GM23338 (cell line): ENCODE data around the gene KIF1A. TPM values are rescaled to one million over a fixed set of nuclear protein-coding genes. Genes with fewer than 3 reads are reported as not detected.

Experiments
- ATAC-seq: fragments of 200-7000 bp; cut with Tn5 transposase; 3 replicates; pipeline ENCODE4 v1.9.1; 2020
- DNase-seq: peaks from one replicate; pipeline ENCODE4 v3.0.0-alpha.2; 2015; ENCODE audit warnings: low spot score
- H2AFZ ChIP-seq: fragments of 200-600 bp; sonication (generic); 2 replicates; pipeline ENCODE4 v1.8.0; 2016; ENCODE audit warnings: antibody characterized with exemption, mild to moderate bottlenecking, moderate library complexity
- H3F3A ChIP-seq: fragments of 200-600 bp; sonication (generic); replicated peaks from 2 replicates; pipeline ENCODE4 v1.8.0; 2017; ENCODE audit warnings: antibody characterized with exemption, mixed run types, low read depth
- H3K27ac ChIP-seq: fragments of 200-600 bp; sonication (generic); 2 replicates; pipeline ENCODE4 v1.6.1; 2016; ENCODE audit warnings: low read depth
- H3K27me3 ChIP-seq: fragments of 200-600 bp; sonication (generic); 2 replicates; pipeline ENCODE4 v1.8.0; 2016; ENCODE audit warnings: mild to moderate bottlenecking, mixed run types, moderate library complexity; ENCODE audit not compliant: insufficient read depth
- H3K36me3 ChIP-seq: fragments of 200-600 bp; sonication (generic); 2 replicates; pipeline ENCODE4 v1.8.0; 2016; ENCODE audit warnings: mild to moderate bottlenecking; ENCODE audit not compliant: insufficient read depth
- H3K4me1 ChIP-seq: fragments of 200-600 bp; sonication (generic); 2 replicates; pipeline ENCODE4 v1.8.0; 2016; ENCODE audit warnings: mild to moderate bottlenecking, moderate library complexity; ENCODE audit not compliant: insufficient read depth
- H3K4me2 ChIP-seq: fragments of 200-600 bp; sonication (generic); 2 replicates; pipeline ENCODE4 v1.7.1; 2017; ENCODE audit warnings: mixed run types
- H3K4me3 ChIP-seq: fragments of 200-600 bp; sonication (generic); 2 replicates; pipeline ENCODE4 v1.6.1; 2016; ENCODE audit warnings: mixed run types
- H3K79me2 ChIP-seq: fragments of 200-600 bp; sonication (generic); replicated peaks from 2 replicates; pipeline ENCODE4 v1.8.0; 2017; ENCODE audit warnings: mild to moderate bottlenecking; ENCODE audit not compliant: insufficient read depth
- H3K9me2 ChIP-seq: fragments of 200-600 bp; sonication (generic); 2 replicates; pipeline ENCODE4 v1.8.0; 2017; ENCODE audit not compliant: insufficient read depth
- H4K20me1 ChIP-seq: fragments of 200-600 bp; sonication (generic); replicated peaks from 2 replicates; pipeline ENCODE4 v1.8.0; 2017; ENCODE audit warnings: mild to moderate bottlenecking; ENCODE audit not compliant: insufficient read depth
- H3K27ac Mint-ChIP-seq: 2 replicates; pipeline ENCODE4 v1.8.0; 2020; ENCODE audit warnings: inconsistent platforms, mild to moderate bottlenecking, moderate library complexity, mixed read lengths
- H3K27me3 Mint-ChIP-seq: 3 replicates; pipeline ENCODE4 v1.8.0; 2022; ENCODE audit warnings: low read depth, mild to moderate bottlenecking, moderate library complexity, mixed read lengths, inconsistent platforms; ENCODE audit not compliant: insufficient read depth, poor library complexity
- H3K36me3 Mint-ChIP-seq: 3 replicates; pipeline ENCODE4 v1.8.0; 2021; ENCODE audit warnings: low read depth, mild to moderate bottlenecking, inconsistent platforms, moderate library complexity, mixed read lengths
- H3K4me1 Mint-ChIP-seq: 3 replicates; pipeline ENCODE4 v1.8.0; 2020; ENCODE audit warnings: mild to moderate bottlenecking, inconsistent platforms, mixed read lengths
- H3K4me3 Mint-ChIP-seq: 3 replicates; pipeline ENCODE4 v1.8.0; 2021; ENCODE audit warnings: moderate library complexity, mild to moderate bottlenecking, inconsistent platforms, mixed read lengths
- H3K9me3 Mint-ChIP-seq: 3 replicates; pipeline ENCODE4 v1.8.0; 2020; ENCODE audit warnings: moderate library complexity, mild to moderate bottlenecking, inconsistent platforms, mixed read lengths
- NANOG ChIP-seq: IDR thresholded peaks from 2 replicates; pipeline ENCODE4 v1.6.1; 2016; ENCODE audit warnings: antibody characterized with exemption, borderline replicate concordance
- ZNF462 ChIP-seq: fragments of 250-450 bp; sonication (Bioruptor Pico); IDR thresholded peaks from 2 replicates; pipeline ENCODE4 v1.5.0; 2020; ENCODE audit warnings: mild to moderate bottlenecking, moderate library complexity
- polyA plus RNA-seq: library from polyadenylated mRNA; unstranded; fragments of >200 nt; fragmentation: Nextera tagmentation; extraction: Ambion mirVana; gene quantifications from 2 replicates; pipeline ENCODE4 v1.2.1, GENCODE V29; 2016
- total RNA-seq: library from RNA; depleted of rRNA; stranded (reverse); fragments of >200 nt; shearing (Covaris generic); gene quantifications from 2 replicates; pipeline ENCODE4 v1.2.3, GENCODE V29; 2014

KIF1A gene
- total and polyA plus RNA-seq, 2 experiments from 2014 or later = 169 to 214 TPM

GRCh38 chr2:240848900-240849680, 29.1 kb upstream of the KIF1A start (continued):
- no peak for TF ChIP-seq ZNF462

GRCh38 chr2:240847817-240848216, 27.8 kb upstream of the KIF1A start:
- ATAC-seq = no peak
- no peaks in the 10 kb centered on the region for H3K36me3 ChIP-seq

More at GRCh38 chr2:240847817-240848216, 27.8 kb upstream of the KIF1A start:
- 0 out of 2 replicates have a peak, but pooled peaks cover 7% of the 10 kb centered on the region for H3K9me2 ChIP-seq
- peaks cover 23% of the 10 kb centered on the region for H3K4me1 Mint-ChIP-seq
- H3K4me3 ChIP-seq = no peak overlapping the region
- no peaks in the 10 kb centered on the region for H3K27me3 ChIP-seq
- H3K79me2 ChIP-seq = no peaks in the 10 kb centered on the region
- peaks cover 4% of the 10 kb centered on the region for H3K27me3 Mint-ChIP-seq
- H3K36me3 Mint-ChIP-seq = peaks cover 15% of the 10 kb centered on the region
- H4K20me1 ChIP-seq = no peaks in the 10 kb centered on the region
- no peak for DNase-seq
- H3K27ac ChIP-seq = no peak overlapping the region
- no peak for TF ChIP-seq NANOG
- H3K27ac Mint-ChIP-seq = no peak overlapping the region
- H3K4me3 Mint-ChIP-seq = no peak overlapping the region
- no peak overlapping the region for H3K4me2 ChIP-seq
- H3F3A ChIP-seq = no peaks in the 10 kb centered on the region
- peaks cover 36% of the 10 kb centered on the region for H3K9me3 Mint-ChIP-seq
- no peak overlapping the region for H2AFZ ChIP-seq
- H3K4me1 ChIP-seq = peaks cover 11% of the 10 kb centered on the region
